Measurements from ENCODE around the gene CDH8.

The CDH8 gene

GRCh38 chr16:61834082-61834481, 202.2 kb downstream of the CDH8 start:
- Histone ChIP-seq H3K4me1 (ENCODE audit: control insufficient read depth, low read depth, low read length) (peaks cover 12% of the 10 kb centered on the region), H3K36me3 (ENCODE audit: control insufficient read depth, low read depth, low read length) (no peaks in the 10 kb centered on the region), H3K27ac (ENCODE audit: low read length) (no peak overlapping the region), H3K9me3 (ENCODE audit: control insufficient read depth, low read depth, low read length) (no peaks in the 10 kb centered on the region), H3K27me3 (ENCODE audit: control insufficient read depth, insufficient read depth, low read length) (no peaks in the 10 kb centered on the region), H3K4me3 (ENCODE audit: low read length) (no peak overlapping the region), H3K9ac (ENCODE audit: low read length) (no peak overlapping the region)

GRCh38 chr16:61831351-61831917, 204.8 kb downstream of the CDH8 start:
- Histone ChIP-seq H3K9ac (ENCODE audit: low read length) (no peak overlapping the region), H3K4me1 (ENCODE audit: control insufficient read depth, low read depth, low read length) (peaks cover 1% of the 10 kb centered on the region), H3K36me3 (ENCODE audit: control insufficient read depth, low read depth, low read length) (no peaks in the 10 kb centered on the region), H3K27me3 (ENCODE audit: control insufficient read depth, insufficient read depth, low read length) (no peaks in the 10 kb centered on the region), H3K27ac (ENCODE audit: low read length) (no peak overlapping the region), H3K9me3 (ENCODE audit: control insufficient read depth, low read depth, low read length) (no peaks in the 10 kb centered on the region), H3K4me3 (ENCODE audit: low read length) (no peak overlapping the region)

GRCh38 chr16:61829631-61830030, 206.6 kb downstream of the CDH8 start:
- no peak overlapping the region for H3K4me3 ChIP-seq (ENCODE audit: low read length)

GRCh38 chr16:61823326-61823725, 212.9 kb downstream of the CDH8 start:
- H3K4me3 ChIP-seq (ENCODE audit: low read length): no peak overlapping the region
- no peaks in the 10 kb centered on the region for H3K27me3 ChIP-seq (ENCODE audit: control insufficient read depth, insufficient read depth, low read length)
- H3K27ac ChIP-seq (ENCODE audit: low read length): no peak overlapping the region
- H3K9me3 ChIP-seq (ENCODE audit: control insufficient read depth, low read depth, low read length): no peaks in the 10 kb centered on the region
- no peak overlapping the region for H3K9ac ChIP-seq (ENCODE audit: low read length)
- H3K36me3 ChIP-seq (ENCODE audit: control insufficient read depth, low read depth, low read length): no peaks in the 10 kb centered on the region
- H3K4me1 ChIP-seq (ENCODE audit: control insufficient read depth, low read depth, low read length): no peaks in the 10 kb centered on the region

More at GRCh38 chr16:61829631-61830030, 206.6 kb downstream of the CDH8 start:
- Histone ChIP-seq H3K36me3 (ENCODE audit: control insufficient read depth, low read depth, low read length) (no peaks in the 10 kb centered on the region), H3K27me3 (ENCODE audit: control insufficient read depth, insufficient read depth, low read length) (no peaks in the 10 kb centered on the region), H3K9me3 (ENCODE audit: control insufficient read depth, low read depth, low read length) (no peaks in the 10 kb centered on the region), H3K27ac (ENCODE audit: low read length) (no peak overlapping the region), H3K9ac (ENCODE audit: low read length) (no peak overlapping the region), H3K4me1 (ENCODE audit: control insufficient read depth, low read depth, low read length) (no peaks in the 10 kb centered on the region)

- Histone ChIP-seq H3K4me3 (ENCODE audit: low read length) (no peak overlapping the region), H3K27ac (ENCODE audit: low read length) (no peak overlapping the region), H3K9me3 (ENCODE audit: control insufficient read depth, low read depth, low read length) (no peaks in the 10 kb centered on the region), H3K9ac (ENCODE audit: low read length) (no peak overlapping the region), H3K36me3 (ENCODE audit: control insufficient read depth, low read depth, low read length) (no peaks in the 10 kb centered on the region), H3K27me3 (ENCODE audit: control insufficient read depth, insufficient read depth, low read length) (no peaks in the 10 kb centered on the region), H3K4me1 (ENCODE audit: control insufficient read depth, low read depth, low read length) (no peaks in the 10 kb centered on the region)
Observed at GRCh38 chr16:61820820-61821219, 215.4 kb downstream of the CDH8 start.

- H3K27me3 ChIP-seq (ENCODE audit: control insufficient read depth, insufficient read depth, low read length): no peaks in the 10 kb centered on the region
- no peak overlapping the region for H3K27ac ChIP-seq (ENCODE audit: low read length)
- no peaks in the 10 kb centered on the region for H3K36me3 ChIP-seq (ENCODE audit: control insufficient read depth, low read depth, low read length)
- no peak overlapping the region for H3K4me3 ChIP-seq (ENCODE audit: low read length)
- no peak overlapping the region for H3K9ac ChIP-seq (ENCODE audit: low read length)
- H3K9me3 ChIP-seq (ENCODE audit: control insufficient read depth, low read depth, low read length): no peaks in the 10 kb centered on the region
- no peaks in the 10 kb centered on the region for H3K4me1 ChIP-seq (ENCODE audit: control insufficient read depth, low read depth, low read length)
Observed at GRCh38 chr16:61820398-61820797, 215.8 kb downstream of the CDH8 start.

GRCh38 chr16:61818850-61819249, 217.4 kb downstream of the CDH8 start:
- Histone ChIP-seq H3K36me3 (ENCODE audit: control insufficient read depth, low read depth, low read length) (no peaks in the 10 kb centered on the region), H3K9ac (ENCODE audit: low read length) (no peak overlapping the region), H3K27me3 (ENCODE audit: control insufficient read depth, insufficient read depth, low read length) (no peaks in the 10 kb centered on the region), H3K4me1 (ENCODE audit: control insufficient read depth, low read depth, low read length) (no peaks in the 10 kb centered on the region), H3K9me3 (ENCODE audit: control insufficient read depth, low read depth, low read length) (no peaks in the 10 kb centered on the region), H3K27ac (ENCODE audit: low read length) (no peak overlapping the region), H3K4me3 (ENCODE audit: low read length) (no peak overlapping the region)

GRCh38 chr16:61817583-61818278, 218.5 kb downstream of the CDH8 start:
- Histone ChIP-seq H3K36me3 (ENCODE audit: control insufficient read depth, low read depth, low read length) (no peaks in the 10 kb centered on the region), H3K27ac (ENCODE audit: low read length) (no peak overlapping the region), H3K9ac (ENCODE audit: low read length) (no peak overlapping the region), H3K4me1 (ENCODE audit: control insufficient read depth, low read depth, low read length) (peaks cover 3% of the 10 kb centered on the region), H3K27me3 (ENCODE audit: control insufficient read depth, insufficient read depth, low read length) (no peaks in the 10 kb centered on the region), H3K9me3 (ENCODE audit: control insufficient read depth, low read depth, low read length) (no peaks in the 10 kb centered on the region), H3K4me3 (ENCODE audit: low read length) (no peak overlapping the region)

- no peak overlapping the region for H3K4me3 ChIP-seq (ENCODE audit: low read length)
- peaks cover 19% of the 10 kb centered on the region for H3K4me1 ChIP-seq (ENCODE audit: control insufficient read depth, low read depth, low read length)
- no peaks in the 10 kb centered on the region for H3K27me3 ChIP-seq (ENCODE audit: control insufficient read depth, insufficient read depth, low read length)
- H3K9me3 ChIP-seq (ENCODE audit: control insufficient read depth, low read depth, low read length): no peaks in the 10 kb centered on the region
- no peaks in the 10 kb centered on the region for H3K36me3 ChIP-seq (ENCODE audit: control insufficient read depth, low read depth, low read length)
- H3K9ac ChIP-seq (ENCODE audit: low read length): no peak overlapping the region
- no peak overlapping the region for H3K27ac ChIP-seq (ENCODE audit: low read length)
Observed at GRCh38 chr16:61814726-61815347, 221.4 kb downstream of the CDH8 start.

GRCh38 chr16:61813339-61813738, 222.9 kb downstream of the CDH8 start:
- no peaks in the 10 kb centered on the region for H3K9me3 ChIP-seq (ENCODE audit: control insufficient read depth, low read depth, low read length)
- no peak overlapping the region for H3K27ac ChIP-seq (ENCODE audit: low read length)
- no peaks in the 10 kb centered on the region for H3K36me3 ChIP-seq (ENCODE audit: control insufficient read depth, low read depth, low read length)
- no peak overlapping the region for H3K4me3 ChIP-seq (ENCODE audit: low read length)
- no peak overlapping the region for H3K9ac ChIP-seq (ENCODE audit: low read length)
- peaks cover 19% of the 10 kb centered on the region for H3K4me1 ChIP-seq (ENCODE audit: control insufficient read depth, low read depth, low read length)
- H3K27me3 ChIP-seq (ENCODE audit: control insufficient read depth, insufficient read depth, low read length): no peaks in the 10 kb centered on the region

GRCh38 chr16:61812251-61812650, 224.0 kb downstream of the CDH8 start:
- H3K9ac ChIP-seq (ENCODE audit: low read length): no peak overlapping the region
- no peak overlapping the region for H3K4me3 ChIP-seq (ENCODE audit: low read length)
- no peaks in the 10 kb centered on the region for H3K27me3 ChIP-seq (ENCODE audit: control insufficient read depth, insufficient read depth, low read length)
- H3K4me1 ChIP-seq (ENCODE audit: control insufficient read depth, low read depth, low read length): peaks cover 19% of the 10 kb centered on the region
- no peak overlapping the region for H3K27ac ChIP-seq (ENCODE audit: low read length)
- H3K36me3 ChIP-seq (ENCODE audit: control insufficient read depth, low read depth, low read length): no peaks in the 10 kb centered on the region
- no peaks in the 10 kb centered on the region for H3K9me3 ChIP-seq (ENCODE audit: control insufficient read depth, low read depth, low read length)

- Histone ChIP-seq H3K27me3 (ENCODE audit: control insufficient read depth, insufficient read depth, low read length) (no peaks in the 10 kb centered on the region), H3K9ac (ENCODE audit: low read length) (no peak overlapping the region), H3K9me3 (ENCODE audit: control insufficient read depth, low read depth, low read length) (no peaks in the 10 kb centered on the region), H3K4me1 (ENCODE audit: control insufficient read depth, low read depth, low read length) (peaks cover 14% of the 10 kb centered on the region), H3K4me3 (ENCODE audit: low read length) (no peak overlapping the region), H3K27ac (ENCODE audit: low read length) (no peak overlapping the region), H3K36me3 (ENCODE audit: control insufficient read depth, low read depth, low read length) (no peaks in the 10 kb centered on the region)
Observed at GRCh38 chr16:61807551-61807950, 228.7 kb downstream of the CDH8 start.
